ENCODE measurements around the gene APBA3. TPM values are rescaled to one million over a fixed set of nuclear protein-coding genes. Genes with fewer than 3 reads are reported as not detected.
"Not testable (repeated sequence)": the region's sequence is repeated elsewhere in the genome, so short reads cannot be mapped to it uniquely, and the experiment has no call there.

The APBA3 gene
- total RNA-seq, 1 donor from 2014 or later = 50.0 TPM

DNA sequence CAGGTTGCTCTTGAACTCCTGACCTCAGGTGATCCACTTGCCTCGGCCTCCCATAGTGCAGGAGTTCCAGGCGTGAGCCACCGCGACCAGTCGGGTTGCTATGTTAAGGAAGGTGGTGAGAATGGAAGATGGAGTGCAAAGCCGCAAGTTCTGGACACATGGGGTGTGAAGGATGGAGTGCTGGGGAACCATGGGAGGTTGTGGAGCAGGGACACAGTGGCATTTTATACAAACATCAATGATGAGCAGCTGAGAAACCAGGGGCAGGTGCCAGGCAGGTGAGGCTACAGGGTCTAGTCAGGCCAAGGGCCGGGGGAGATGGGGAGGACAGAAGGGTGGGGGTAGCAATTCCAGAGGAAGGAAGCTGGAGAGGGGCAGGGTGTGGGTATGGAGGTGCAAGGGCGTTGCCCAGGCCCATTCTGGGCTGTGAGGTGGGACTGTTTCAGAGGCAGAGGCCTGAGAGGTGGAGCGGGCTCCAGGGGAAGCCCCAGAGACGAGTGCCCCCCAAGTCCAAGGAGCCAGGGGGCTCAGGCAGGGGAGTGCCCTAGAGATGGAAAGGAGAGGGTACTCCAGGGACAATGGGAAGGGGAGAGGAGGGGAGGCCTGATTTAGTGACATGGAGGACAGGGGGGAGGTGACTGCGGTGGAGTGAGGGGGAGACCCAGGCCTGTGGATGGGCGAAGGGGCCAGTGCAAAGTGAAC, 12.5 kb upstream of the APBA3 start:
- H3K27me3 Mint-ChIP-seq (ENCODE audit: low read depth) = no peaks in the 10 kb centered on the region
- intact Hi-C loops (cut with micrococcal nuclease) = no loop called here
- no peaks in the 10 kb centered on the region for H3K4me1 Mint-ChIP-seq (ENCODE audit: low read depth)
- H3K9me3 Mint-ChIP-seq = no peaks in the 10 kb centered on the region
- H3K4me3 Mint-ChIP-seq (ENCODE audit: low read depth) = no peak overlapping the region
- no peak overlapping the region for H3K27ac Mint-ChIP-seq
- H3K36me3 Mint-ChIP-seq (ENCODE audit: low read depth) = peaks cover 1% of the 10 kb centered on the region
- no peak for DNase-seq (ENCODE audit: low spot score)

DNA sequence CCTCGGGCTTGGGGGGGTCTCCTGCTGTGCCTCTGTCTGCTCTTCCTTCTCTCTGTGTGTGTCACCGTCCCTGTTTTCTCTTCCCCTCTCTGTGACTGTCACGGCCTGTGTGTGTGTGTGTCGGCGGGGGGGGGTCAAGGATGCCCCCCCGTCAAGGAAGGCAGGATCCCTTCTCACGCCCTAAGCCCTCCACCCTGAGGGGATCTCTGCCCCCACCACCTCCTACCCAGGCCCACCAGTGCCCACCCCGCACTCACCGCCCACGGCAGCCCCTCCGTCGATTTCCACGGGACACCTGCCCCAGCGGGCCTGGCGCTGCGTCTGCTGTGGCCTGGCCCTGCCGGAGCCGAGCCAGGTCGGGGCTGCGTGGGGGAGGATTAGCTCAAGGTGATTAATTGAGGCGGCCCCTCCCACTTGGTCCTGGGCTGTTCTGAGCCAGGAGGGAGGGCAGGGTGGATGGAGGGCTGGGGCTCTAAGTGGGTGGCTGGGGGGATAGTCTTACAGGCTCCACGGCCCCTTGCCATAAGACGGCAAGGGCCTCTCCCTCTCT, 10.5 kb upstream of the APBA3 start, which contains the start of gene RAX2:
RAX2 (minus strand) TSS at position 323 of the 550 bp plus-strand sequence. CDS start 486 bp downstream, outside the sequence.
- Mint-ChIP-seq H3K9me3 (no peaks in the 10 kb centered on the region), H3K27ac (no peak within 1 kb of the TSS), H3K27me3 (ENCODE audit: low read depth) (no peaks in the 10 kb centered on the region), H3K4me1 (ENCODE audit: low read depth) (no peaks in the 10 kb centered on the region), H3K36me3 (ENCODE audit: low read depth) (peaks cover 4% of the 10 kb centered on the region), H3K4me3 (ENCODE audit: low read depth) (no peak within 1 kb of the TSS)
- intact Hi-C loops (cut with micrococcal nuclease) = no loop called here
- no peak for DNase-seq (ENCODE audit: low spot score)

- intact Hi-C loops (cut with micrococcal nuclease) = no loop called here
- peaks cover 4% of the 10 kb centered on the region for H3K4me1 Mint-ChIP-seq (ENCODE audit: low read depth)
- no peaks in the 10 kb centered on the region for H3K9me3 Mint-ChIP-seq
- no peak for DNase-seq (ENCODE audit: low spot score)
- H3K27me3 Mint-ChIP-seq (ENCODE audit: low read depth) = no peaks in the 10 kb centered on the region
- H3K36me3 Mint-ChIP-seq (ENCODE audit: low read depth) = peaks cover 11% of the 10 kb centered on the region
- H3K27ac Mint-ChIP-seq = no peak overlapping the region
- no peak overlapping the region for H3K4me3 Mint-ChIP-seq (ENCODE audit: low read depth)
Measured at GRCh38 chr19:3771000-3771905, 9.8 kb upstream of the APBA3 start.

DNA sequence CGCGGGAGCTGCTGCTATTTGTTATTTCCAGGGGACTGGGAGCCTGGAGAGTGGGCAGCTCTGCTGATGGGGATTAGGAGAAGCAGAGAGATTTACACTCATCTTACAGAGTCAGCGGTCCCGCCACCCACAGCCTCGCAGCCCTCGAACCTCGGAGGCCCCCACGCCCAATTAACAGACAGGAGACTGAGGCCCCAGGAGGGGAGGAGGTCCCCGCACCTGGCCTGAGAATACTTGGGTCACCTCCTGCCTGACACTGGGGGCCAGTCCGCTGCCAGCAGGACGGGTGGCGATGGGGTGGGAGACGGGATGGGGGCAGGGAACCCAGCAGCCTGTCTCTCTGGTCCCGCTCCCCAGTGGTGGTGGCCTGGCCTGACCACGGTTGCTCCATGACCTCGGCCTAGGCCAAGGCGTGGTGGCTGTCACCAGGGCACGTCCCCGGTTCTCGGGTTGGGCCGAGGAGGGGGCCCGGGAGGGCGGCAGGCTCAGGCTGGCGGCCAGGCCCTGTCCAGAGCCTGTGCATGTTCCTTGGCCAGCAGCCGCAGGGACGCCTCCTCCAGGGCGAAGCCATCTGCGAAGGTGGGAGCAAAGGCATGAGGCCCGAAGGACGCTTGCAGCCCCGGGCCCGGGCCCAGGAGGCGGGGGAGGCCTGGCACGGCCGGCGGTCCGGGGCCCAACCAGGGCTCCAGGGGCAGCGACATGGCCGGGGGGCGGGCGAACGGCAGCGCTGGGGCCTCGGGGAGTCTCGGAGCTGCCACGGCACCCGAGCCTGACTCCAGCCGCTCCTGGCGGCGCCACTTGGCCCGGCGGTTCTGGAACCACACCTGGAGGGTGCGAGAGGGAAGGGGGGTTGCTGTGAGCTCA, 8.9 kb upstream of the APBA3 start:
- no peaks in the 10 kb centered on the region for H3K9me3 Mint-ChIP-seq
- peaks cover 5% of the 10 kb centered on the region for H3K4me1 Mint-ChIP-seq (ENCODE audit: low read depth)
- intact Hi-C loops (cut with micrococcal nuclease) = no loop called here
- H3K27me3 Mint-ChIP-seq (ENCODE audit: low read depth) = no peaks in the 10 kb centered on the region
- no peak overlapping the region for H3K27ac Mint-ChIP-seq
- no peak for DNase-seq (ENCODE audit: low spot score)
- no peak overlapping the region for H3K4me3 Mint-ChIP-seq (ENCODE audit: low read depth)
- H3K36me3 Mint-ChIP-seq (ENCODE audit: low read depth) = peaks cover 13% of the 10 kb centered on the region

- Mint-ChIP-seq H3K4me3 (ENCODE audit: low read depth) (no peak overlapping the region), H3K27ac (no peak overlapping the region), H3K9me3 (no peaks in the 10 kb centered on the region), H3K36me3 (ENCODE audit: low read depth) (peaks cover 13% of the 10 kb centered on the region), H3K27me3 (ENCODE audit: low read depth) (no peaks in the 10 kb centered on the region), H3K4me1 (ENCODE audit: low read depth) (peaks cover 5% of the 10 kb centered on the region)
- intact Hi-C loops (cut with micrococcal nuclease) = loop anchor here (10.0 kb wide), 2 partner anchors 215 to 415 kb away; partner anchors contain the start of genes ANKRD24, EEF2 and SIRT6
- DNase-seq (ENCODE audit: low spot score) = no peak
Measured at GRCh38 chr19:3769494-3769893, 8.0 kb upstream of the APBA3 start.

DNA sequence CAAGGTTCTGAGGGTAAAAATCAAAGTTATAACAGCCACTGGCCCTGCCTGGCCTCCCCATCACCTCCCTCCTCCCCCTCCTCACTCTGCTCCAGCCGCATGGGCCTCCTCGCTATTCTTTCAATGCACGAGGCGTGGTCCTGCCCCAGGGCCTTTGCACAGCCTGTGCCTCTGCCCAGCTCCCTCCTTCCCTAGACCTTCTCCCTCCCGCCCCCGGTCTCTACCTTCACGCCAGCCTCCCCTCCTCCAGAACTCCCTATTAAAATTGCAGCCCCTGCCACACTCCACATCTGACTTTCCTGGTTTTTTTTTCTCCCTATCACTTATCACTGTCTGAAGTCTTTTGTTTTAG, 7.2 kb upstream of the APBA3 start:
- no peaks in the 10 kb centered on the region for H3K27me3 Mint-ChIP-seq (ENCODE audit: low read depth)
- H3K4me1 Mint-ChIP-seq (ENCODE audit: low read depth) = peaks cover 5% of the 10 kb centered on the region
- H3K36me3 Mint-ChIP-seq (ENCODE audit: low read depth) = peaks cover 13% of the 10 kb centered on the region
- intact Hi-C loops (cut with micrococcal nuclease) = loop anchor here (10.0 kb wide), 2 partner anchors 216 to 416 kb away; partner anchors contain the start of genes ANKRD24, EEF2 and SIRT6
- no peak overlapping the region for H3K4me3 Mint-ChIP-seq (ENCODE audit: low read depth)
- no peaks in the 10 kb centered on the region for H3K9me3 Mint-ChIP-seq
- DNase-seq (ENCODE audit: low spot score) = no peak
- no peak overlapping the region for H3K27ac Mint-ChIP-seq

DNA sequence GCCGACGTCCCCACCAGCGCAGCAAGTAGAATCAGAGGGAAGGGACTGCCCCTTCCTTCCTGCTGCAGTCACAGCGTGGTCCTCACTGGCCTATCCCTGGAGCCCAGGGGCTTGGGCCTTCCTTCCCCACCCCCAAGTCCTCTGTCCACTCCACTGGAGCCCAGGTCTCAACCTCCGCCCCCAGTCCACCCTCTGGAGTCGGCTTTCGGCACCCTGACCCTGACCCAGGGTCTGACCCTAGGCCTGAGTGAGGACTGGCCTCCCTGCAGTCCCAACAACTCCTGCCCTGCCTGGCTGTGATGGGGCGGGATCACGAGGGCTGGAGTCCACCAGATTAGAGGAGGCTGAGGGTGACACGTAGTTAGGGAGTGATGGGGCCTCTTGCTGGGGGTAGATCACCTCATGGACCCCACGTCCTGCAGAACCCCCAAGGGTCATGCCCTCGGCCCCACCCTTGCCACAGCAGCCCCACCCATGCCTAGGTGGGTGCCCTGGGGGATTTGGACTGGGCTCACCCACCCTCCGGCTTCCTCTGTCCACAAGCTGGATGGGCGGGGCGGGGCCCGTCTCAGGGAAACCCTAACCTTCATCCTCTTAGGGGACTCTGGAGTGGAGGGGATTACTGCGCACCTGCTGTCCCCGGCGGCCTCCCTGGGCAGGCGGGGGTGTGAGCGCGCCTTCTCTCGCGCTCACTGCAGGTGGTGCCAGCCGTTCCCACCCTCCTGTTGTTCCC, 6.7 kb upstream of the APBA3 start:
- intact Hi-C loops (cut with micrococcal nuclease) = loop anchor here (10.0 kb wide), 2 partner anchors 217 to 417 kb away; partner anchors contain the start of genes ANKRD24, EEF2 and SIRT6
- H3K9me3 Mint-ChIP-seq = no peaks in the 10 kb centered on the region

GRCh38 chr19:3767050-3767449, 5.6 kb upstream of the APBA3 start:
- intact Hi-C loops (cut with micrococcal nuclease) = loop anchor here (10.0 kb wide), 2 partner anchors 218 to 418 kb away; partner anchors contain the start of genes ANKRD24, EEF2 and SIRT6
- H3K9me3 Mint-ChIP-seq = no peaks in the 10 kb centered on the region
- no peaks in the 10 kb centered on the region for H3K27me3 Mint-ChIP-seq (ENCODE audit: low read depth)

More for the DNA sequence above, 6.7 kb upstream of the APBA3 start:
- Mint-ChIP-seq H3K27ac (no peak overlapping the region), H3K36me3 (ENCODE audit: low read depth) (peaks cover 15% of the 10 kb centered on the region), H3K4me3 (ENCODE audit: low read depth) (no peak overlapping the region), H3K27me3 (ENCODE audit: low read depth) (no peaks in the 10 kb centered on the region), H3K4me1 (ENCODE audit: low read depth) (peaks cover 7% of the 10 kb centered on the region)
- DNase-seq (ENCODE audit: low spot score) = no peak

DNA sequence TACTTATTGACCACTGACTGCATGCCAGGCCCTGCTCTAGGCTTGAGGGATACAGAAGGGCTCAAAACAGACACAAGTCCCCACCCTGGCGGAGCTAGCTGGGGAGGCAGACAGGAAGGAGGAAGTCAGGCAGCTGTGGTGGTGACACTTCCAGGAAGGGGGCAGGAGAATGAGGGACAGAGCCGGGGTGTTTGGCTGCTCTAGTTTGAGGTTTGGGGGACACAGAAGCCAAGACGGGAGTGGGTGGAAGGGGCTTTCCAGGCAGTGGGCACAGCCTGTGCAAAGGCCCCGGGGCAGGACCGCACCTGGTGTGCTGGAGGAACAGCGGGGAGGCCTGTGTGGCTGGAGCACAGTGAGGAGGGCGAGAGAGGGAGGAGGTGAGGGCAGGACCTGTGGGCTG, 5.0 kb upstream of the APBA3 start:
- Mint-ChIP-seq H3K4me3 (ENCODE audit: low read depth) (no peak overlapping the region), H3K36me3 (ENCODE audit: low read depth) (peaks cover 19% of the 10 kb centered on the region), H3K27ac (peak overlapping the region; percentile 9), H3K4me1 (ENCODE audit: low read depth) (peaks cover 16% of the 10 kb centered on the region), H3K27me3 (ENCODE audit: low read depth) (no peaks in the 10 kb centered on the region), H3K9me3 (no peaks in the 10 kb centered on the region)
- DNase-seq (ENCODE audit: low spot score) = no peak
- intact Hi-C loops (cut with micrococcal nuclease) = loop anchor here (10.0 kb wide), 2 partner anchors 218 to 418 kb away; partner anchors contain the start of genes ANKRD24, EEF2 and SIRT6

More at GRCh38 chr19:3767050-3767449, 5.6 kb upstream of the APBA3 start:
- Mint-ChIP-seq H3K36me3 (ENCODE audit: low read depth) (peaks cover 19% of the 10 kb centered on the region), H3K4me3 (ENCODE audit: low read depth) (no peak overlapping the region), H3K4me1 (ENCODE audit: low read depth) (peaks cover 11% of the 10 kb centered on the region), H3K27ac (no peak overlapping the region)
- no peak for DNase-seq (ENCODE audit: low spot score)

- not testable (repeated sequence) for H3K4me3 Mint-ChIP-seq (ENCODE audit: low read depth); H3K9me3 Mint-ChIP-seq; H3K27me3 Mint-ChIP-seq (ENCODE audit: low read depth); DNase-seq (ENCODE audit: low spot score); H3K27ac Mint-ChIP-seq
- peaks cover 16% of the 10 kb centered on the region for H3K4me1 Mint-ChIP-seq (ENCODE audit: low read depth)
- intact Hi-C loops (cut with micrococcal nuclease) = loop anchor here (10.0 kb wide), 2 partner anchors 219 to 419 kb away; partner anchors contain the start of genes ANKRD24, EEF2 and SIRT6
- peaks cover 25% of the 10 kb centered on the region for H3K36me3 Mint-ChIP-seq (ENCODE audit: low read depth)
Measured at GRCh38 chr19:3765757-3766156, 4.3 kb upstream of the APBA3 start.

- no peak overlapping the region for H3K4me3 Mint-ChIP-seq (ENCODE audit: low read depth)
- peaks cover 25% of the 10 kb centered on the region for H3K36me3 Mint-ChIP-seq (ENCODE audit: low read depth)
- DNase-seq (ENCODE audit: low spot score) = no peak
- peaks cover 16% of the 10 kb centered on the region for H3K4me1 Mint-ChIP-seq (ENCODE audit: low read depth)
- no peak overlapping the region for H3K27ac Mint-ChIP-seq
- intact Hi-C loops (cut with micrococcal nuclease) = loop anchor here (10.0 kb wide), 2 partner anchors 220 to 420 kb away; partner anchors contain the start of genes ANKRD24, EEF2 and SIRT6
- H3K27me3 Mint-ChIP-seq (ENCODE audit: low read depth) = no peaks in the 10 kb centered on the region
- no peaks in the 10 kb centered on the region for H3K9me3 Mint-ChIP-seq
Measured at GRCh38 chr19:3765121-3765520, 3.6 kb upstream of the APBA3 start.

Measured in activated T-helper 2 cell treated with anti-CD3 and anti-CD28 coated beads, Interferon-gamma antibody, Interleukin-2, Interleukin-4, amounts not matched to agents 10 μg/mL and 5 μg/mL and 100 μg/mL, durations not matched to agents 14 hours and 24 hours and 36 hours (primary cell).